A673 (cell line): Measurements from ENCODE around the gene CCER1.

Experiments used
- EZH2 ChIP-seq: fragments of 200-600 bp; sonication (generic); IDR thresholded peaks from 2 replicates; pipeline ENCODE4 v1.6.1; 2017; ENCODE audit warnings: borderline replicate concordance, low read depth, mild to moderate bottlenecking, mixed read lengths, antibody characterized with exemption, low read length; ENCODE audit not compliant: poor library complexity, severe bottlenecking
- TF ChIP-seq, protein P1 (sequence below): fragments of 300-800, 200-600 bp; sonication (generic); conservative IDR thresholded peaks from 2 replicates; pipeline ENCODE4 v1.5.1; 2017; ENCODE audit warnings: low read depth, mild to moderate bottlenecking, antibody characterized with exemption, low read length, moderate library complexity, mixed read lengths

DNA sequence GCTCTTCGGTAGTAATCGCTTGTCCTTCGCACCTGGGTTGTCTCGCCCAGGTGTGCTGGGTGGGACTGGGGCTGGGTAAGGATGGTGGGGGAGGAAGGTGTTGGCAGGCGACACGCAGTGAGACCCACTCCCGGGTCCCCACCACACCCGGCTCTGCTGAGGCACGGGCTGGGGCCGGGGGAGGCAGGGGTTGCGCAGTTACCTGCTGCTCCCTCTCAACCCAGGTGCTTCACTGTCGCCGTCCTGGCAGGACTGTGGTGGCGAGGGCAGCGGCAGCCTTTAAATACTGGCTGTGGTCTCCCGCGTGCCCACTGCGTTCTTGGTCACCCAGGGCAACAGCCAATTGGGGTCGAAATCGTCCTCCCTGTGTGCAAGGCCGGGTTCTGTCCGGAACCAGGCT lies at the start of gene CCER1:
- TF ChIP-seq, protein P1, sequence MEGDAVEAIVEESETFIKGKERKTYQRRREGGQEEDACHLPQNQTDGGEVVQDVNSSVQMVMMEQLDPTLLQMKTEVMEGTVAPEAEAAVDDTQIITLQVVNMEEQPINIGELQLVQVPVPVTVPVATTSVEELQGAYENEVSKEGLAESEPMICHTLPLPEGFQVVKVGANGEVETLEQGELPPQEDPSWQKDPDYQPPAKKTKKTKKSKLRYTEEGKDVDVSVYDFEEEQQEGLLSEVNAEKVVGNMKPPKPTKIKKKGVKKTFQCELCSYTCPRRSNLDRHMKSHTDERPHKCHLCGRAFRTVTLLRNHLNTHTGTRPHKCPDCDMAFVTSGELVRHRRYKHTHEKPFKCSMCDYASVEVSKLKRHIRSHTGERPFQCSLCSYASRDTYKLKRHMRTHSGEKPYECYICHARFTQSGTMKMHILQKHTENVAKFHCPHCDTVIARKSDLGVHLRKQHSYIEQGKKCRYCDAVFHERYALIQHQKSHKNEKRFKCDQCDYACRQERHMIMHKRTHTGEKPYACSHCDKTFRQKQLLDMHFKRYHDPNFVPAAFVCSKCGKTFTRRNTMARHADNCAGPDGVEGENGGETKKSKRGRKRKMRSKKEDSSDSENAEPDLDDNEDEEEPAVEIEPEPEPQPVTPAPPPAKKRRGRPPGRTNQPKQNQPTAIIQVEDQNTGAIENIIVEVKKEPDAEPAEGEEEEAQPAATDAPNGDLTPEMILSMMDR: no peak
- no peak for TF ChIP-seq EZH2
